Cerebellar cortex (tissue), 1 donor: Measurements from ENCODE around the gene C2CD4C.
A peak's percentile ranks its signal among the peaks of the same experiment; 100 is the strongest.
"Not testable (repeated sequence)": the region's sequence is repeated elsewhere in the genome, so short reads cannot be mapped to it uniquely, and the experiment has no call there.

ENCODE experiments used
- DNase-seq: peaks from one replicate; pipeline ENCODE4 v3.0.0-alpha.2; 2015; ENCODE audit warnings: low spot score

Gene C2CD4C

DNA sequence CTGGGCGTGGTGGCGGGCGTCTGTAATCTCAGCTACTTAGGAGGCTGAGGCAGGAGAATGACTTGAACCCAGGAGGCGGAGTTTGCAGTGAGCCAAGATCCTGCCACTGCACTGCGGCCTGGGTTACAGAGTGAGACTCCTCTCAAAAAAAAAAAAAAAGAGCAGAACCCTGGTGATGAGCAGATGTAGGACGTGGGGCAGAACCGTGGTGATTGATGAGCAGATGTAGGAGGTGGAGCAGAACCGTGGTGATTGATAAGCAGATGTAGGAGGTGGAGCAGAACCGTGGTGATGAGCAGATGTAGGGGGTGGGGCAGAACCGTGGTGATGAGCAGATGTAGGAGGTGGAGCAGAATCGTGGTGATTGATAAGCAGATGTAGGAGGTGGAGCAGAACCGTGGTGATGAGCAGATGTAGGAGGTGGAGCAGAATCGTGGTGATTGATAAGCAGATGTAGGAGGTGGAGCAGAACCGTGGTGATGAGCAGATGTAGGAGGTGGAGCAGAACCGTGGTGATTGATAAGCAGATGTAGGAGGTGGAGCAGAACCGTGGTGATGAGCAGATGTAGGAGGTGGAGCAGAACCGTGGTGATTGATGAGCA is 28.2 kb downstream of the C2CD4C start:
- not testable (repeated sequence) for DNase-seq

- no peak for DNase-seq
These were observed 29.2 kb downstream of the C2CD4C start for GRCh38 chr19:379796-380195.

- no peak for DNase-seq
These were observed 30.2 kb downstream of the C2CD4C start for GRCh38 chr19:378706-379105.

DNA sequence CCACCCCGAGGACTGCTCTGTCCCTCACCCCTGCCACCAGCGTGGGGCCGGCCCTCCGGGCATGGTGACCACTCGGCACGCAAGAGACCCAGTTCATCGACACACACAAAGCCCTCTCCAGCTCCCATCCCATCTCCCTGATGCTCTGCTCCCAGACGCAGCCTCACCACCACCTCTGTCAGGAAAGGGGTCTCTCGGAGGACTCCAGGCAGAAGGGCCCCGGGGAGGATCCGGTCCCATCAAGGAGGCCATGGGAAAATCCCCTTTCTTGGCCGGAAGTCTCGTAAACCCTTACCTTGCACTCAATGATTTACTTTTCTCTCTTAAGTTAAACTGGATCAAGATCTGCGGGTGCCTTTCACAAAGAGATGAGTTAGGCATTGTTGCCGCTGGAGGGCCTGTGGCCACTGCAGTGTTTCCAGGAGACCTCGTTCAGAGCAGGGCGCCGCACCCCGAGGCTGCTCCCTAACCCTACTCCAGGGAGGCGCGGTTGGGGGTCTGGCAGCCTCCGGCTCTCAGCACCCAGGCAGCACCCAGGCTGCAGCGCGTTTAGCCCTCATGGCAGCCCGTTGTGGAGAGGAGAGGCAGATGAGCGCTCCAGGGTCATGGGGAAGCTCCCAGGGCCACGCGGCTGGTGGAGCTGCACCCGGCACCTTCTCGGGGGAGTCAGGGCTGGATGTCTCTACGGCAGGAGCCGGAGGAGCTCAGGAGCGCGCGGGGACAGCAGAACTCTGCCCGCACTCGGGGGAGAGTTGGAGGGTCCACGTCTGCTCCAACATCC is 31.0 kb downstream of the C2CD4C start:
- DNase-seq = no peak

GRCh38 chr19:376111-376470 is 32.9 kb downstream of the C2CD4C start:
- no peak for DNase-seq

GRCh38 chr19:375395-376110 is 33.4 kb downstream of the C2CD4C start:
- no peak for DNase-seq

DNA sequence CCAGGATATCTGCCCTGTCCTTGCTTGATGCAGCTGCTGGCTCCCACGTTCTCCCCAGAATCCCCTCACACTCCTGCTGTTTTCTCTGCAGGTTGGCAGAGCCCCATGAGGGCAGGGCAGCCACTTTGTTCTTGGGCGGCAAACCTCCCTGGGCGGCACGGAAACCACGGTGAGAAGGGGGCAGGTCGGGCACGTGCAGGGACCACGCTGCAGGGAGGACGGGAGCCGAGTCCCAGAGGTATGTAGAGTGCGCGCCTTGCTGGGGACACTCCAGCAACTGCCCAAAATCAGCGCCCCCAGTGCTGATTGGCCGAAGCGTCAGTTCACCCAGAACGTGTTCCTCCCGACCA is 34.1 kb downstream of the C2CD4C start:
- no peak for DNase-seq

GRCh38 chr19:374183-374885 is 34.6 kb downstream of the C2CD4C start:
- no peak for DNase-seq

DNA sequence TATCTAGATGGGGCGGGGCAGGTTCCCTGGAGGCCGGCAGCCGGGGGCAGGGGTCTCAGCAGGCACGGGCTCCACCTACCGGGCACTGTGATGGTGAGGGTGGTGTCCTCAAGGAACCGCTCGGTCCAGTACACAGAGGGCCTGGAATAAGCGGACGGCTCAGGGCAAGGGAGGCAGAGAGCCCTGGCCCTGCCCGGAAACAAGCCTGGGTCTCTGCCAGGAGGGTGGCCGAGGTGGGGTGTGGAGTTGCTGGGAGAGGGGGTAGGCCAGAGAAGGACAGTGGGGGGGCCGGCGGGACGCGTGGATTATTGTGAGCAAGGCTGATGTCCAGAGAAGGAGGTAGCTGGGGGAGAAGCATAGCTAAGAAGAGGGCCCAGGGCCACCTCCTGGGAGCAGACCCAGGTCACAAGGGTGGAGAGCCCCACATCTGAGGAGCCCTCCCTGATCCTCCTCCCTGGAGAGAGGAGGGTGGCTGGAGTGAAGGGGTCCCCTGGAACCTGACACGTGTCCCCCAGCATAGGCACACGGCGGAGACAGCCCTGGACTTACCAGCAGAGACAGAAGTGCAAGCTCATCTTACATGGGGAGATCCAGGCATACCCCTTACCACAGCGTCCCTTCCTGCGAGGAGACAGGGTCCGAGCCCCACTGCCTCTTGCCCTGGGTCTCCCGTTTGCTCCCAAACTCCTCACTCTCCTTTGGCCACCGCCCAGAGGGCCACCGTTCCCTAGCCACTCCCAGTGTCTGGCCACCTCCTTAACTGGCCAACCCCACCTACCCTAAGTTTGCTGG is 35.4 kb downstream of the C2CD4C start:
- DNase-seq = no peak

DNA sequence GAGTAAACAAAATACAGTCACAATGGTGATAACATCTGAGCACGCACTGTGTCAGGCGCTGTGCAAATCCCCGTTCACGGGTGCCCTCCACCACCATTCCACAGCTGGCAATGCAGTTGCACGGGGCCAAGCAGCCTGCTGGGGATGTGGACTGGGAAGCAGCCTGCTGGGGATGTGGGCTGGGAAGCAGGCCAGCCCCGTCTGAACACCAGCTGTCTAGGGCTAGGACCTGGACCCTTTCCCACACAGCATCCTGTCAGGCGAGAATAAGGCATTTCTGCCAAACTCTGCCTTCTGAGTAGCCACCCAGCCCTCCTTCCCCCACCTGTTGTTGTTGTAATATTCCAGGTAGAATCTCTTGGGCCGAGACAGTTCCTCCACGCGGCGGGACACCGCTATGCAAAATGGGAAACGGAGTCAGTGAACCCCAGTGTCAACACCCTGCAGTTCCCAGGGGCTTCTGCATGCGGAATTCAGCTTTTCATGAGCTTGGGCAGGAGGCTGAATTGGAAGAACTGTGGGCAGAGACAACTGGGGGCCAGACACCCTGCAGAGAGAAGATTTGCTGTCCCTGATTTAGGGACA is 36.5 kb downstream of the C2CD4C start:
- DNase-seq = peak; percentile 64

- no peak for DNase-seq
These were observed 37.3 kb downstream of the C2CD4C start for GRCh38 chr19:371501-372168.

DNA sequence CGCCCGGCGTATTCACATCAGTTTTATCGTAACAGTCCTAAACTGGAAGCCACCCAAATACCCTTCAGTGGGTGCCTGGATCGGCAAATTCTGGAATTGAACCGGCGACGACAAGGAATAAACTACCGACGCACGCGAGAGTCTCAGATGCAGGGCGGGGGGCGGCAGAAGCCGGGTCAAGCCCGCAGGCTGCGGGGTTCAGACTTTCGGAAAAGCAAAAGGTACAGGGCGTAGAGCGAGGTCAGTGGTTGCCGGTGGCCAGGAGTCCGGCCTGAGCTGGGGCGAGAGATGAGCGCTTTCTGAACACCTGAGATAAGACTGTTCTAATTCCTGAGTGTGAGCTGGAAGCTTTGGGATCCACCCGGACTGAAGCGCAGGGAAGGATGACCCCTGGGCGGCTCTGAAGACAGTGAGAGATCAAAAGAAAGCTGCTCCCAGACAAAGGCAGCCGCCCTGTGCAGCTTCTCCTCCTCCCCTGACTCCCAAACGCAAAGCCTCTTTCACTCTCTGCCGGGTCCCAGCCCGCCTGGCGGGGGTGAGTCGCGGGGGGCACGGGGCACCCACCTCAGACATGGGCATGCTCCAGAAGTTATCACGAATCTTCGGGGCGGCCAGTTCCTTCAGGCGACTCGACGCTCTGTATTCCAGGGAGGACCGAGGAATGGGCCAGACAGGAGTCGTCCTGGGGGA is 38.2 kb downstream of the C2CD4C start:
- DNase-seq = no peak

GRCh38 chr19:369876-370275 is 39.1 kb downstream of the C2CD4C start:
- DNase-seq = no peak

- no peak for DNase-seq
These were observed 39.7 kb downstream of the C2CD4C start for GRCh38 chr19:369256-369655.

DNA sequence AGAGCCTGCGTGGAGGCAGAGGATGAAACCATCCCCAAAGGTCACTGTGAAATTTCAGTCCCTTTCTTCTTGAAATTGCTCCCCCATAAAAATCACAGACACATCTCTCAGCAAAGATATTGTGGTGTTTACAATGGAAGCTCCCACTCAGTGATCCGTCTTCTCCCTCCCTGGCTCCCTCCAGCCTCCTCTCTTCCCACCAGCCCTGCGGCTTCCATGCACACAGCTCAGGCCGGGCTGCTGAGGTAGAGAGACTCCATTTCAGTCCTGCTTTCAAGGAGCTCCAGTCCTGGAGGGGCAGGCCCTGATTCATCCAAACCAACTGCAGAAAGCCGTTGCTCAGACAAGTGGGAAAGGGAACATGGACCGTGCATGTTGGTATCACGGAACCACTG is 40.3 kb downstream of the C2CD4C start:
- no peak for DNase-seq

DNA sequence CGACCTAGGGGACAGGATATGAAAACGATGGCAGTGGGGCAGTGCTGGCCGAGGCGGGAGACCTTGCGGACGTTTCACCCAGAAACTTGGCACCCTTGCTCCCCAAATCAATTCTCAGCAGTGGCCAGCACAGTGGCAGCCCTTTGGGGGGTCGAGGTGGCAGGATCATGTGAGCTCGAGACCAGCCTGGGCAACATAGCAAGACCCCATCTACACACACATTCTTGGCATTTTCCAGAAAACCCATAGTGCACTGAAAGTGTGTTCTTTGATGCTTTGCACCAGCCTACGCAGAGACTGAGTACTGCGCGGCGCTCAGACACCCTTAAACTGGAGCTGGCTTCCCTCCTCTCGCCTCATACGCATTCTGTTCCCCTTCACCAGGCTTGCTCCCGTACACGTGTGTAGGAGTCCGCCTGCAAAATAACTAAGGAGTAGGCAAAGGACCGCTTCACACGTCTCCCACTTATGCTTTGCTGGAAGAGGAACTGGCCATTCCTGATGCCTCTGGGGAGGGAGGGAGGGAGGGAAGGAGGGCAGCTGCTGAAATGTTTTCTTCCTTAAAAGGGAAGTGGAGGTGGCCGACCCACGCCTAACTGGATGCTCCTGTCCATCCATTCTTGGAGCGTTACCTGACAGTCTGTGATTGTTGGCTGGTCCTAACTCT is 40.9 kb downstream of the C2CD4C start:
- no peak for DNase-seq

GRCh38 chr19:367561-367960 is 41.4 kb downstream of the C2CD4C start:
- DNase-seq = no peak

DNA sequence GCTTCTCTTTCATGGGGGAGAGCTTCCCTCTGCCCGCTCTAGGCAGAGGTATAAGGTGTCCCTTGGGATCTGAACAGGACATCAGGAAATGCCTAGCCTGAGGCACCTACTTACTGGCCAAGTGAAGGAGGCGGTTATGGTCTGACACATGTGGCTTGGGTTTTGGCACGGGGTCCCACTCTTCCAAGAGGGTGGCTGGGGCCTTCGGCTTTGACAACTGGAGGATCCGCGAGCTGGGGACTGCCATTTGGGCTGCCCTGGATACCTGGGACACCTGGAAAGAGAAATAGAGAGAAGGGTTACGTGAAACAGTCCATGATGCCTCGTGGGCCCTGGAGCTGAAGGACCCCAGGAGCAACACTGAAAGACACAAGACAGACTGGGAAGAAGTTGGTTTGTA is 42.0 kb downstream of the C2CD4C start:
- no peak for DNase-seq

GRCh38 chr19:366205-366783 is 42.7 kb downstream of the C2CD4C start:
- DNase-seq = no peak
